T1000 (cell line): ENCODE measurements around the gene CSF1.
A peak's percentile ranks its signal among the peaks of the same experiment; 100 is the strongest.

Experiments used
- DNase-seq: peaks from one replicate; lab custom pipeline; 2025; ENCODE audit warnings: mixed read lengths; lab: John Stamatoyannopoulos, UW

Gene CSF1

DNA sequence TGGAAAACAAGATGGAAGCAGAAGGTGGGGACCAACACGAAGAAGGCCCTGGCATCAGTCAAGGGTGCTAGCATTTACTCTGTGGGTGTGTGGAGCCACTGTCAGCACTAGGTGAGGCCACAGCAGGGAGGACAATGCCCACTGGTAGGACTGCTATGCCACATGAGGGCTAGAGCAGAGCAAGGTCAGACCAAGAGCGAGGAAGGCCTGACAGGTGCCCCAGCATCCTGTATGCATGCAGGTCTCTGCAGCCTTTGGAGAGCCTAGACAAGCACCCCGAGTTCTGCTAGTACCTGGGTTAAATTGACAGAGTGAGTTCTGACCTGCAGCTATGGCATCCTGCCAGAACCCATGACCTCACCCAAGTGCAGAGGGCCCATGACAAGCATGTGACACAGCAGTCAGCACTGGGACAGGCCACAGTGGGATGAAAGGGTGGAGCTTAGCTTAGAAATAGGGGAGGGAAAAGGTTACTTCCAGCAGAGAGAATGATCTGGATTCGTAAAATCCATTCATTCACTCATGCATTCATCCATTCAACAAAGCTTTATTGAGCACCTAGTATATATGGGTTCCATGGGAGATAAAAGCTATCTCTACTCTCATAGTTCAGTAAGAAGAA is 9.0 kb upstream of the CSF1 start:
- DNase-seq, result peak; percentile 17

DNA sequence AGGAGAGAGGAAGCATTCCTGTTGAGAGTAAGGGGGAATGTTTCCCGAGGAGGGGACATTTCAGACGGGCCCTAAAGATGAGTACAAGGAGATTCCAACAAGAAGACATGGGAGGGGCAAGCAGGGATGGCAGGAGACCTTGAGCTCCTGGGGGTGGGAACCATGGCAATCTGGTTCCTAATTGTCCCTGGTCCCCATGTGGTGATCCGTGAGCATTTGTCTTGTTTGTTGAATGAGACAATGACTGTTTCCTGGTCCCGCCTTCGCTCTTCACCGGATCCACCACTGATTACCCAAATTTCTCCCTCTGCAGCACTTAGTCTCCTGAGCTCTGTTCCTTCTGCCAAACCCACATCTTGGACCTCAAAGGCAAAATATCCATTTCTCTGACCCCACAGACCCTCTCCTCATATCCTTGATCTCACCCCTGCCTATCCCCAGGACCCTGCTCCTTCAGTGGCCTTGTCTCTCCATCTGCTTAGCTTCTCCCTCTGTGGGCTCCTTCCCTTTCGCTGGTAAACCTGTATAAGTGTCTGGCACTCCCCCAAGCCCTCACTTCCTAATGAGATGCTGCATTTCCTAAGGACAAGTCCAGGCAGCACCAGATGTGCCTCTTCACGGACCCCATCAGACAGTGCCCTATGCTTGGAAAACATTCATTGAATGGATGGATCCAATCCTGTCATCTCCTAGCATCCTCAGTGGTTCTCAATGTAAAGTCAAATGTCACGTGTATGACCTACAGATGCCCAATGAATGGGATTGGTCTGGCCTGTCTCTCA is 8.3 kb upstream of the CSF1 start:
- no peak for DNase-seq

DNA sequence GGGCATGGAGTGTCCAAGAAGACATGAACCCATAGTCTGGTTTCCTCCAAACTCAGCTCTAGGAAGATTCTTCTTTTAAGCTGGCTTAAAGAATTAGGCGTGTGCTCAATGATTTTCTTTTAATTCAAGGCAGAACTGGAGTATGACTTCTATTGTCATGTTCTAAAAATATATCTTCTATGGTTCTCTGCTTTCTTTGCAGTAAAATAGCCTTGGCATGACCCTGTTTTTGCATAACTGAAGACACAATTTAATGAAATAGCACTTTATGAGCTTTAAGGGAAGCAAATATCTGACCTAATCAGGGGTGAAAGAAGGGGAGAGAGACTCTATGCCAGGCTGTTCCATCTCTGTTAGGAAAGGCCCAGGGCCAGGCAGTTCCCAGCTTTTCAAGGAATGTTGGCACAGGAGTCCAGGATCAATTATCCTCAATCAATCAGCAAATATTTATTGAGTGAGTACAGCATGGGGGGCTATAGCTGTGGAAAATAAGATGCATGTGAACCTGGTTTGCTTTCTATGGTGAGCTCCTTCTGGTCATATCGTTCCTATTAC is 7.2 kb upstream of the CSF1 start:
- no peak for DNase-seq

DNA sequence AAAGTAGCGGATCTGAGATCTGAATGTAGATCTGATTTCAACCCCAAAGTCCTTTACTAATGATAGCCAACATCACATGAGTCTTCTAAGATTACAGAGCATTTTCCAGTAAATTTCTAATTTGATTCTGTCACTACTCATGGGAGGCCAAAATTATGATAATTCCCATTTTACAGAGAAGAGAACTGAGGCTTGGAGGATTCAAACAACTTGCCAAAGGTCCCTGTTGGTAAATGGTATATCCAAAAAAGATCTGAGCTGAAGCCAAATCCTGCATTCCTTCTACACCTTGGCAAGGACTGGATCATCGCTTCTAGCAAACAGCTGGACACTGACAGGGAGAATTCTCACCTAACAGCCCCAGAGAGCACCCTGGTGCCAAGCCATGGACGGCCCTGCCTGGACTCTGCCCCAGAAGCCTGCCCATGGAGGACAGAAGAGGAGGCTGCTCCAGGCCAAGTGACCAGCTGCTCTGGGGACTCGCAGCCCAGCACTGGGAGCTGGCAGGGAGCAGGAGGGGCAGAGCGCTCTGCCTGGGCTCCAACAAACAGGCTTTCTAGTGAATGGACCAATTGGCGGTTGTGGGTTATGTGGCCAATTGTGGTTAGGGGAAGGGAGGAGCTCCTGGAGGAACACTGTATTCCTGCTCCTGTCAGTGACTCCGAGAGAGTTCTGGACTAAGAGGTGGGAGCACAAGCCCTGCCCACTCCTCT is 6.4 kb upstream of the CSF1 start:
- DNase-seq, result no peak

DNA sequence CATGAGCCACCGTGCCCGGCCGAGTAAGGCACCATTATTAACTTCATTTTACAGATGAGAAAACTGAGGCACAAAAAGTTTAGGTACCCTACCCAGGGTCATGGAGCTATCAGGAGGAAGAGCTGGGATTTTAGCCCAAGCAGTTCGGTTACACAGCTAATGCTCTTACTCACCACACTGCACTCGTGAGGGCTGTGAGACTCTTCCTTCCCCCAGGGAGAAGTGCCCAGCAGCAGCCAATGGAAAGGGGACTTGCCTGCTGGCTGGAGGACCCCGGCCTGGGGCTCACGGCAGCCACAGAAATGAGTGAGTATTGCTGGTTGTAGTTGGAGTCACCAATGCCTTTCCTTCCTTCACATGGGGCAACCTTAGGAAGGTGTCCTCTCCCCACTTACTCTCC is 5.2 kb upstream of the CSF1 start:
- no peak for DNase-seq

DNA sequence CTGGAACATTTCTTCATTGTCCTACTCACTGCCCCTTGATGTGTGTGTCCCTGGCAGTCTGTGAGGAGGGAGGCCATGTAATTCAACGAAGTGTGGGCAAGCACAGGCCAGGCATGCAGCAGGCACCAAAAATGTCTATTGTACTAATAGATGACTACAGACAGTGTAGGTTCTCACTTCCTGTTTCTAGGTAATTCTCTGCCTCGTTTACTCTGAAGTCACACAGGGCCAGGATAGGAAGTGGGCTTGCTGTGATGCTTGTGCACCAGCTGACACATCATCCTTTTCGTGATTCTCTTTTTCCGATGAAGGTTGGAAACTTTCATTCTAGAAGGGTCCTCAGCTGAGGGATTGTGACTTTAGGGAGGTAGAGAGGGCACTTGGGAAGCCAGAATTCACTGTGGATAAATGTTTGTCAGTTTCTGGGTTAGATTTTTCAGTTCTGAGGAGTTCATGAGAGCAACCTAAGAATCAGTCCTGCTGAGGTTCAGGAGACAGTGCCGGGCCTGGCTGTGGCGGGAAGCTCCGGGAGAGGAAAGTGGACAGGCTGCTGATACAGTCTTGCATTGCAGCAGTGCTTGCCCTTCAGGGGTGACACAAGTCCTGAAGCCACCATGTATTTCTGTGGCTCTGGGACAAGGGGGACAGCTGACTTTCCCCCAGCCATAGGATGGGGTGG is 4.3 kb upstream of the CSF1 start:
- no peak for DNase-seq

DNA sequence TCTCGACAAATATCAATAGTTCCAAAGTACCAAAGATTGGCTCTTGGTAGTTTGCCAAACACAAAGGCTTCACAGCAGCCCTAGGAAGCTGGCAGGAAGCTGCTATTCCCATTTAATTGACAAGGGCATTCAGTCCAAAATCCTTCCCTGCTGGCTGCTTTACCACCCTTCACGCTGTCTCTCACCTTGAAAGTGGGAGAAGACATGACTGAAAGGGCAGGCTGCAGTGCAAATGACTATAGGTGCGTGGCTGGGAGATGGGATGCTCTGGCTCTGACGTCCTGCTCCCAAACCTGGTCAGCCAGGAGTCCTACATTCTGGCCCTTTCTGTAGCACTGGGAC is 3.8 kb upstream of the CSF1 start:
- no peak for DNase-seq

DNA sequence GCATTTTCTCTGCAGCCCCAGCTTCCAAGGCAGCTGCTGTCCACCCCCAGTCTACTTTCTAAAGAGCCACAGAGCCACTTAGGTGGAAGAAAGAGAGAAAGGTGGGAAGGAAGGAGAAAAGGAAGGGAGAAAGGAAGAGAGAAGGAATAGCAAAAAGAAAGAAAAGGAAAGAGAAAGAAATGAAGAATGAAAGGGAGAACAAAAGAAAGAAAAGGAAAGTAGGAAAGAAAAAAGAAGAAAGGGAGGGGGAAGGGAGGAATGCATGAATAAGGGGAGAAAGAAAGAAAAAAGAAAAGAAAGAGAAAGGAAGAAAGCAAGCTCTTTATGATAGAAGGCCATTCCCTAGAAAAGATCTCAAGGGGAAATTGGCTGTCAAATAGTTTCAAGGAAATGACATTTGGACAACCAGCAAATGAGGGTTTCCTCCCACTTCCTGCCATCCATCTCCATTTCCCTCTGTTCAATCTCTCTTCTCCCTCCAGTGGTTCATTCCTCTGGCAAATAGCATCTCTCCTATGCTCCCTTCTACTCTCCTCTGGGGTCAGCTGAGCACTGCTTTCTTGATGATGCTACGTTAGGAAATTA is 3.4 kb upstream of the CSF1 start:
- no peak for DNase-seq

DNA sequence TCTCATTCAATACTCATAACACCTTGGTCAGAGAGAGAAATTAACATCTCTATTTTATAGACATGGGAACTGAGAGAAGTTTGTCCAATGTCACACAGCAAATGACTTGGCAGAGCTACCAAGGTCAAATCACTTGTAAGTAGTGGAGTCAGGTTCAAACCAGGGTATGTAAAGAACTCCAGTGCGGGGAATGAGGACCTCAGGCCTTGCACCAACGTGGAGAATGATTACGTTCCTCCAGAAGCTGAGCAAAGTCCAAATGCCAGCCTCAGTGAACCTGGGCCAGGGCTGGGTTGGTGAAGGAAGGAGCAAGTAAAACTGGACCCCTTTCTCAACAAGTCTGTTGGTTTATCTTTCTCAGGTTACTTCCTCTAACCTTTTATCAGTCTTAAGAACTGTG is 1.8 kb upstream of the CSF1 start:
- DNase-seq, result no peak

DNA sequence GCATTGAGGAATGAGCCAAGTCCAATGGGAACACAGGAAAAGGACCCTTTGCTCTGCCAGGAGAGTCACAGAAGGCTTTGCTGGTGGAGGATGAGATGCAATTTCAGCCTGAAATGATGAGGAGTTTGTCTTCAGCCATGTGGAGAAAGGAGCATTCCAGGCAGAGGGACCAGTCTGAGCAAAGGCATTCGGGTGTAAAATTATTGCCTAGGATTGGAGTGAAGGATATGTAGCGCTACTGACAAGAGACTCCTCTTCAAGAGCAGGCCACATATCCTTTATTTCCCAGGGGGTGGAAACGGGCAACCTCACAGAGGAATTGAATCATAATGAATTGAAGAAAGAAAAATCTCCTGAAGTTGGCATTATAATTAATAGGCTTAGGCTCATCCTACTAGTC is 1.1 kb upstream of the CSF1 start:
- no peak for DNase-seq

DNA sequence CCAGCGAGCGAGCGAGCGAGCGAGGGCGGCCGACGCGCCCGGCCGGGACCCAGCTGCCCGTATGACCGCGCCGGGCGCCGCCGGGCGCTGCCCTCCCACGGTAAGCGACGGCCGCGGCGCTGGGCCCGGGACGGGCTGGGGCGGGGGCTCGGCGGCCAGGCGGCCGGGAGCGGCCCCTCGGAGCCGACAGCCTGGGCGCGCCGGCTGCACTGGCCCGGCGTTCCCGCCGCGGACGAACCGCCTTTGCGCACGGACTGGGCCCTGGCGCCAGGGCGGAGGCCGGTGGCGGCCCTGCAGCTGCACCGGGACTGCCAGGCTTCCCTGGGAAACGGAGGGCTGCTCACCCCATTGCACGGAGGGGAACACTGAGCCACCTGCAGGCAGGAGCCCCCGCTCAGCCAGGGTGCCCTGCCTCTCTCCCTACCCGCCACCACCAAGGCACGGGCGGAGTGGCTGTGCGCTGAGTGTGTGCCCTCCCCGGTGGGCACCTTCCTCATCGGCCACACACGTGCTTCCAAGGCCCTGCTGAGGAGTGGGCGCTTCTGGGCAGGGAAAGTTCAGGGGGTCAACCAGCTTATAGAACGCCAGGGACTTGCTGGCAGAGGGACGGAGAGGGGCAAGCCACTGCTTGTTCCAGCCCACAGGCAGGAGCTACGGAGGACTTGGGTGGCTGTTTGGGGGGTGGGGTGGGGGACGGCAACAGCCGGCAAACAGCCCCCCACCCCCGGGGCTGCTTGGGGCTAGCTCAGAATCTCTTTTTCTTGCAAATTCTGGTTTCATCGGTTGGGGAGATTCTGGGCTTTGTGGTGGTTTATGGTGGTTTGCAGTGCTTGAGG is 532 bp downstream of the CSF1 start:
- peak; percentile 35 for DNase-seq

DNA sequence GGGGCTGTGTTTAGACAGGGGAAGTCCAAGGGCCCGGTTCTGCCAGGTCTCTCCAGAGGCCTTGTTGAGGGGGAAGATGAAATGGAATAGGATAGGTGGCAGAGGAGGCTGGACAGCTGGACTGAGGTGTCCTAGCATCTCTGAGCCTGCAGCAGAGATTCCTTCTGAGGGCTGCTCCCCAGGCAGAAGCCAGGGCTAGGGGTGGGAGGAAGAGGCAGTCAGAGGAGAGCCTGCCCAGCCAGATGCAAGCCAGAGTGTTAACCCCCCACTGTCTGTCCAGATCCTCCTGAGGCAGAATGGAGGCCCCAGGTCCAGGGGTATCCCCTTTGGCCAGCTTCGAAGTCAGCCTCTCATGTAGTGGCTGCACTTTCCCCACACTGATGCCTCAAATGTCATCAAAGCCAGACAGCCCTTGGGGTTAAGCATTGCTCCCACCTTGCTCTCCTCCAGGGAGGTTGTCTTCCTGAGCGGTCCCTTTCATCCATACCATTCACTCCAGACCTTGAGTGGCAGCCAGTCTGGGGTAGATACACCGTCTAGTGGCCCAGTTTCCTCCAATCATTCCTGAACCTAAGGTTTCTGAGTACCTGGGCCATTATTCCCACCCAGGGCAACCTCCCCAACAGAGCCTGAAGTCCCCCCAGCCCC is 1.7 kb downstream of the CSF1 start:
- no peak for DNase-seq

DNA sequence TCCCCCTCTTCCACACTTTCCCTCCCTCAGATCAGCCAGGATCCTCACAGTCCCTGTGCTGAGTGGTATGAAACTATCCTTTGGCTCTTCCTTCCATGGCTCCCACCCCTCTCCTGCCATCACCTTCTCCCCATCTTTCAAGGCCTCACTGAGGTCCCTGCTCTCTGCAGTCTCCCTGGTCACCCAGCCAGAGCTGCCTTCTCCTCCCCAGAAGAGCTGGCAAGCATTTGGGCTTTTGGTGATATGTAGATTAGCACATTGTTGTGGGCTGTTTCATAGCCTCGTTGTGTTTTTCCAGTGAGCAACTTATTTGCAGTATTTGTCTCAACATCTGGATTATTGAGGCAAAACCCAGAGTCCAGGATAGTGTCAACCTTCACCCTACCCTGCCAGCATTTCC is 2.2 kb downstream of the CSF1 start:
- no peak for DNase-seq

DNA sequence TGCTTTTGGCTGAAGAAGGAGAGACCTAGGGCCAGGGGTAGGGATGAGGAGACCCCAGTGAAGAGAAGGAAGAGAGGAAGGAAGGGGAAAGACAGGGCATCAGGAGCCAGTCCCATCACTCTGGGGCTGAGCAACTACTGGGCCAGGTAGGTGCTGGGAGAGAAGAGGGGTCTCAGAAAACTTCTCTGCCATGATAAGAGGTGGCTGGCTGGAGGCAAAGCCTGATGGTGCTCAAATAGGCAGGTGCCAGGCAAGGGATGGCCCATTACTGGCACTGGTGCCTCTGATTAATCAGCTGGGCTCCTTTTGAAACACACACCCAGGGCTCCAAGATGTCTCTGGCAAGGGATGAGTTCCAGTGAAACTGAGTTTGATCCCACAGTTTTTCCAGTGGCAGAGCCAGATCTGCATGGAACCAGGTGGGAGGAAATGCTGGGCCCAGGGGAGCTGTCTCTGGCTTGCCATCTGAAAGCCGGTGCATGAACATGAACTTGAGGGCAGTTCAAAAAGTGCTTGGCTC is 2.8 kb downstream of the CSF1 start:
- no peak for DNase-seq

DNA sequence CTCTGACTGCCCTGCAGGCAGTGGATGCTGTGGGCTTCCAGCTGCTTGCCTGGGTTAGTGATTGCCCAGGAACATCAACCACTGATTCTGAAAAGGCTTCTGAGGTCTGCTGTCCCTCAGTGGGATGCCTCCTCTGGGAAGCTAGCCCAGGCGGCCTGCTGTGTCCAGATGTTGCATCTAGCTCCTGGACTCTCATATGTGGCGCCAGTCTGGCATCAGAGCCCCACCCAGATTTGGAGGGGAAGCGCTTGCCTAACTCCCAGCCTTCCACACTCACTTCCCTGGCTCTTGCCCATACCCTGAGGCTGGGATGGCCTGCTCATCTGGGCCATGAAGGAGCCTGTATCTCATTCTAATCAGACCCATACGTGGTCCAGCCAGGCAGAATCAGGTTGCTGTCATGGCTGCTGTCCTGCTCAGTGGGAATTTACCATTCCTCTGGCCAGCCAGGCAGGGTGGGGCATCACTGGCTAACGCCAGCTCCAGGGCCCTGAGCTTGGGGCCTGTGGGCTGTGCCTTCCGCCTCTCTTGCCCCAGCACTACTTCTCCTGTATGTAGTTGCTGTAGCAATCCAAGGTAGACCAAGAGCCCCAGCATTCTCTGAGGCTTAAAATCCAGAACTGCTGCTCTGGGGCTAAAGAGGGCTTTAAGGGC is 4.1 kb downstream of the CSF1 start:
- no peak for DNase-seq

DNA sequence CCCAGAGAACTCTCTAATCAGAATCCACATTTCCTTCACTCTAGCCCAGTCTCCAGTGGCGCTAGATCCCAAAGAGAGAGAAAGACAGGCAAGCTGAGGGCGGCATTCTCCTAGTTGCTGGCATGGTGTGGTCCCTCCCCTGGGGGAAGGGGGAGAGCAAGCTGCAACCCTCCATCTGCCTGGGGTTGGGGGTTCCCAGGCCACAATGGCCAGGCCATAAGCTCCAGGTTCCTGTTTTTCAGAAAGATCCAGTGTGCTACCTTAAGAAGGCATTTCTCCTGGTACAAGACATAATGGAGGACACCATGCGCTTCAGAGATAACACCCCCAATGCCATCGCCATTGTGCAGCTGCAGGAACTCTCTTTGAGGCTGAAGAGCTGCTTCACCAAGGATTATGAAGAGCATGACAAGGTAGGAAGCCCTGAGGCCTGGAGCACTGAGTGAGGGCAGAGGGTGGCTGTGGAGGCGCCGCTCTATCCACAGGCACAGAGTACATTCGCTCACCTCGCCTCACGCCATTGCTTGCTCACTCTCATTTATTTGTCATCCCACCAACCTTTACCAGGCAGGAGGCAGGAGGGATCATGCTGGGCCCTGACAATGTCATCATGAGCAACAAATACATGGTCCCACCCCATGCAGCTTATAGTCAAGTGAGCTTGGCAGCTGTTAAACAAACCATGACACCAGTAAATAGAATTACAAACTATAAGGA is 6.6 kb downstream of the CSF1 start:
- DNase-seq, result no peak

DNA sequence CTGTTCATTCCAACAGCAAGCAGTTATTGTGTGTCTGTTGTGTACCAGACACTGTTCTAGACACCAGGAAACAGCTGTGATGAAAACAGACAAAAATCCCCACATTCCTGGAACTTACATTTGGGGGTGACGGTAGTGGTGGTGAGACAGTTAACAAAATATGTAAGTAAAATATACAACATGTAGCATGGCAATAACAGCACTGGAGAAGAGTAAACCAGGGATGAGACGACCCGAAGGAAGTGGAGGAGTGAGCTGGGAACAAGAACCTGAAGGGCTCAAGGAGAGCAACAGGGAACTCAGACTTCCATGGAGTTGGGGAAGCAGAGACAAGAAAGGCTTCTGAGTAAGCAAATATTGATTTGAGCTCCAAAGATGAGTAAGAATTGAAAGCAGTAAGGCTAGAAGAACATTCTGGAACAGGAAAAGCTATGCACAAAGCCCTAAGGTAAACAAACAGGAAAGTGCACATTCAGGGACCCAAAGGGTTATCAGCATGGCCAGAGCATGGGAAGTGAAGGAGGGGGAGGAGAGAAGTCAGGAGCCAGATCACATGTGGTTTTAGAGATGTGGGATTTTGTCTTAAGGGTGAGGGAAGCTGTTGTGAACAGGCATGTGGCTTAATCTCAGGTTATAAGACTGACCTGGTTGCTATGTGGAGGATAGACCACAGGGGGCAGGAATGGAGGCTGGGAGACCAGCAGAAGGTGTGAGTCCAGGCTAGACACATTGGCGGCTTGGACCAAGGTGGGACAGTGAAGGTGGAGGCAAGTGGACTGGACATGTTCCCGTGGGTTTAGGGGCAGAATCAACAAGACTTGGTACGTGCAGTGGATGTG is 7.3 kb downstream of the CSF1 start:
- DNase-seq, result no peak

DNA sequence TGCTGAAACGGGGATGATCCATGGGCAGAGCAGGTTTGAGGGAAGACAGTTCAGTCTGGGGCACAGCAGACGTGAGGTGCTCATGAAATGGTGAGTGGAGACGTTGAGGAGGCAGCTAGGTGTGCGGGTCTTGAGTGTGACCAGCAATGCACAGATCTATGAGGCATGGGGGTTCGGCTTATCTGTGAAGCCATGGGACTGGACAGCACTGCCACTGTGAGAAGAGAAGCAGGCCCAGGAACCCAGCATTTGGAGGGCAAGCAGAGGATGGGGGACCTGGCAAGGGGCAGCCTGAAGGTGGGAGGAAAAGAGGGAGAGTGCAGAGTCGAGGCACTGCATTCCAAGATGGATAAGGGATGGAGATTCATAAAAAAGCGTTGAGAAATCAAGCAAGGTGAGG is 8.0 kb downstream of the CSF1 start:
- DNase-seq, result no peak
